ENCODE data around the gene HECTD4. TPM values are rescaled to one million over a fixed set of nuclear protein-coding genes. Genes with fewer than 3 reads are reported as not detected.
A peak's percentile ranks its signal among the peaks of the same experiment; 100 is the strongest.

The HECTD4 gene
- total and polyA plus RNA-seq, 9 of the 15 experiments (the other 6 are each of a cell fraction or from before 2014, with no cell fraction given), result 3.5 to 33.3 (median 13.5) TPM

- TF ChIP-seq SRSF7 (optimal IDR thresholded peaks at IDR 0.05; ENCODE audit: low read depth, low read length) (no peak), TOE1 (IDR thresholded peaks at IDR 0.05; ENCODE audit: borderline replicate concordance) (0 out of 2 replicates have a peak, but pooled peaks have one; percentile 28), TOE1 (CRISPR knock-in tag; IDR thresholded peaks at IDR 0.05; ENCODE audit: borderline replicate concordance, low read depth) (no peak), GABPA (tag; conservative IDR thresholded peaks at IDR 0.05; ENCODE audit: low read depth) (peak; percentile 47), IRF2 (CRISPR knock-in tag; IDR thresholded peaks at IDR 0.05) (no peak), PHF8 (IDR thresholded peaks at IDR 0.05; ENCODE audit: borderline replicate concordance, low read length) (peak; percentile 62; the same call in 1 of the 2 replicates), NR4A1 (CRISPR knock-in tag; IDR thresholded peaks at IDR 0.05) (no peak), NR4A1 (tag; IDR thresholded peaks at IDR 0.05) (peak; percentile 78), CREM (IDR thresholded peaks at IDR 0.05; ENCODE audit: low read depth) (peak; percentile 44; the same call in 1 of the 2 replicates), DPF2 (IDR thresholded peaks at IDR 0.05) (peak; percentile 76), MTA3 (IDR thresholded peaks at IDR 0.05; ENCODE audit: borderline replicate concordance) (peak; percentile 61; the same call in 1 of the 2 replicates), MBD2 (IDR thresholded peaks at IDR 0.05; ENCODE audit: borderline replicate concordance, low read depth) (peak; percentile 23; the same call in 1 of the 2 replicates), TCF15 (CRISPR knock-in tag; IDR thresholded peaks at IDR 0.05) (no peak)
Measured at GRCh38 chr12:112116232-112117060, 265.8 kb downstream of the HECTD4 start (continued).

Data from K562 (cell line).